Retinal pigment epithelial cell (primary cell): ENCODE measurements around the gene SLC5A1.

ENCODE experiments used
- DNase-seq: peaks from one replicate; pipeline ENCODE4 v3.0.0-alpha.2; 2010; ENCODE audit warnings: low read depth
- H3K4me3 ChIP-seq: 2 replicates; pipeline ENCODE4 v1.5.1; 2011; ENCODE audit warnings: mild to moderate bottlenecking, low read length, control low read depth, moderate library complexity
- CTCF ChIP-seq: conservative IDR thresholded peaks from 2 replicates; pipeline ENCODE4 v1.5.1; 2011; ENCODE audit warnings: low read depth, low read length, control low read depth, inconsistent platforms

The SLC5A1 gene

GRCh38 chr22:32048069-32048468, 5.0 kb downstream of the SLC5A1 start:
- no peak for TF ChIP-seq CTCF
- DNase-seq: no peak
- no peak overlapping the region for H3K4me3 ChIP-seq

DNA sequence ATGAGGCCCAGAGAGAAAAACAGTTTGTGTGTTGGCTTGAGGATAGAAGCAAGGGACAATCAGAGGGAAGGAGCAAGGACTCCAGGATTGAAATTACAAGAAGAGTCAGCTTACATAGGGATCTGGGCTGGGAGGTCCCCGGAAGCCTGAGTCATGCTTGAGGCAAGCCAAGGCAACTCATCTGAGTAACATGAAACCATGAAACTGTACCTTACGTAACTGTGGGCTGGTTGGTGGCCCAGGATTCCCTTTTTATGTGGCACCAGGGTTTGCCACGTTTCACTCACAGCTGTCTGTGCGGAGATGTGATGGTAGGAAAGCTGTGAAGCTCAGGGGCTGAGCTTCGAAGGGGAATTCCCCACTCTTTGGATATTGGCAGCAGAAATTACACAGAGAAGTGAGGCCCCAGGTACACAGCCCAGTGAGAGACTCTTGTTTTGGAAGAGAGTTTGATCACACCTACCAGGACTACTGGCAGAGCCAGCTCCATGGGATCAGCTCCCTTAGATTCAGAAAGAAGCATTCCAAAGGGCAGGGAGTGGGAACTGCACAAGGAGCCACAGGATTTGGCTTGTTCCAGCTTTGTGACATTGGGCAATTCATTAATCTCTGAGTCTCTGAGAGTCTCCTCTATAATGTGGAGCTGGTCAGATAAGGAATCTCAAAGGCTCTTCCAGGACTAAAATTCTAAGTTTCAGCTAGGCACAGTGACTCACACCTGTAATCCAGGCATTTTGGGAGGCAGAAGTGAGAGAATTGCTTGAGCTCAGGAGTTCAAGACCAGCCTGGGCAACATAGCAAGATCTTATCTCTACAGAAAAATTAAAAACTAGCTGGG, 7.8 kb downstream of the SLC5A1 start:
- no peak for TF ChIP-seq CTCF
- H3K4me3 ChIP-seq: no peak overlapping the region
- no peak for DNase-seq

GRCh38 chr22:32052244-32052643, 9.2 kb downstream of the SLC5A1 start:
- no peak for TF ChIP-seq CTCF
- DNase-seq: no peak
- no peak overlapping the region for H3K4me3 ChIP-seq

GRCh38 chr22:32052936-32053791, 10.1 kb downstream of the SLC5A1 start:
- TF ChIP-seq CTCF: no peak
- DNase-seq: no peak
- no peak overlapping the region for H3K4me3 ChIP-seq

DNA sequence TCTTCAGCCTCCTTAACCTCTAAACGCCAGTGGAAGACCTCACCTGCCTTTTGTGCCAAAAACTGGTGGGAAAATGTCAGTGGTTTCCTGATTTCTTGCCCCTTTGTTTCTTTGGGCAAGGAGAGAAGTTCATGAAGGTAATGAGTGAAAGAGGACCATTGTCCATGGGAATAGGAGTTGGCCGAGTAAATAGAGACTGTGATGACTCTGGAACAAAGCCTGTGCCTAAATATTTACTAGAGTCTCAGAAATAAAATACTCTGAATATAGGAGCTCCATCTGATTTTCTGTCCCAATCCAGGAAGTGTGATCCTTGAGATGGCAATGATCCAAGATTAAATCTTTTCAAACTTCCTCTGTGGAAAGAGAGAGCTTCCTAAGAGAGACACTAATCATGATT, 12.0 kb downstream of the SLC5A1 start:
- no peak for DNase-seq
- no peak for TF ChIP-seq CTCF
- H3K4me3 ChIP-seq: no peak overlapping the region

DNA sequence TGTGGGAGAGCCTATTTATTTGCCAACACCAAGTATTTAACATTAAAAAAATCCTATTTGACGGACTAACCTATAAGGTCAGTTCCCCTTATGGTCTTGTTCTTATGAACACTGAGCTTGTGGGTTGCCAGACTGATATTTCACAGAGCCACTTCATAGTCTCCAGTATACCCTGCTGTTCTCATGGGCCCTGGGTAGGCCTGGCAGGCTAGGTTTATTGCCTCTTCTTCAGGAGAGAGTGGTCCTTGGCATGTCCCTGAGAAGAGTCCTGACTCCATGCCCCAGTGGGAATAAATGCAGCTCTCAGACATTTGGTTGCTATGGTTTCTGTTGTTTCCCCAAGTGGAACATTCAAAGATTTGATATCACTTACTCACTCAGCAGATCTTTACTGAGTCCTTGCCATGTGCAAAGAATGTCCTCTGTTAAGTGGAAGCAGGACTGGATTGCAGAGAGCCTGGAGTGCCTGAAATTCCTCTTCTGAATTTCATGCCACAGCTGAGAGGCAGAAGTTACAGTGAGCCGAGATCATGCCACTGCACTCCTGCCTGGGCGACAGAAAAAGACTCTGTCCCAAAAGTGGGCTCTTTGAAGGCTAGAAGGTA, 15.7 kb downstream of the SLC5A1 start:
- TF ChIP-seq CTCF: no peak
- no peak for DNase-seq
- no peak overlapping the region for H3K4me3 ChIP-seq
